HG03060 (cell line): ENCODE measurements around the gene TRPM3.

ENCODE experiments used
- ATAC-seq: cut with Tn5 transposase; IDR thresholded peaks from one replicate; pipeline ENCODE4 v1.9.1; 2021; ENCODE audit warnings: low read depth, moderate number of reproducible peaks; ENCODE audit not compliant: unreplicated experiment

The TRPM3 gene

DNA sequence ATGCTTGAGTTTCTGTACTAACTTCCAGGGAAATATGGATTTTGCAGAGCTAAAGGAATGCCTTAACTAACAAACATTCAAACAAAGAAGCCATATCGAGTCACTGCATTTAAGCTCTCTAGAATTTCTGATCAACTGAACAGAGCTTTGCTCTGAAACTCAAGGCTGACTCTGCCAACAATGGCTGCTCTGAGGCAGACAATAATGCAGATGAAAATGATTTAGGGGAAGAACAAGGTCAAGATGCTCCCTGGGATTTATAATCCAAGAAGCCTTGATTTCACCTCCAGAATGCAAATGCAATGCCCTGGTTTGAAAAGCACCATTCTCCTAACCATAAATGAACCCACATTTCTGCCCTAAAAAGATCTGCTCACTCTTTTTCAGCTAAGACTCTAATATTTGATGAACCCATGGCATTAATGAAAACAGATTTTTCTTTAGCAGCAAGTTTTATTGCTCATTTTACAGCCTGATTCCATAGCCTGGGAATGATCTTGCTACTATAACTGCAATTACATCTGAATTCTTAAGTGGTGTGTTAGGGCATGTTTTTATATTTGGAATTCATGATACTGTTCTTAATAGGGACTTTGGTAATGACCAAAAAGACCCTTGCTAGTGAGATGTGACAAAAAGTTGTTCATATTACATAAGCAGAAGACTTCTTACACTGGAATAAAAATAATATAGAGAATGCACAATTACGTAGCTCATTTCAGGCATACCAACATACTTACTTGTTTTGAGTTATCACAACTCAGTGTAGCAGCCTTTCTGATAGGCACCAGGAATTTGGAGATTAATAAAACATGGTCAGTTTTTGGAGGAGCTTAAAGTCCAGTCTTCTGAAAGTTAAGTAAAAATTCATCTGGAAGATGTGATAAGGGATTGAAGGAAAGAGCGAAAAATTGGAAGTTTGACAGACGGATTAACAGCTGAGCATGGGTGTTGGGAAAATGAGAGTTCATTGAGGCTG is 169.4 kb downstream of the TRPM3 start:
- no peak for ATAC-seq

GRCh38 chr9:70950270-70950669 is 171.2 kb downstream of the TRPM3 start:
- ATAC-seq, result no peak

DNA sequence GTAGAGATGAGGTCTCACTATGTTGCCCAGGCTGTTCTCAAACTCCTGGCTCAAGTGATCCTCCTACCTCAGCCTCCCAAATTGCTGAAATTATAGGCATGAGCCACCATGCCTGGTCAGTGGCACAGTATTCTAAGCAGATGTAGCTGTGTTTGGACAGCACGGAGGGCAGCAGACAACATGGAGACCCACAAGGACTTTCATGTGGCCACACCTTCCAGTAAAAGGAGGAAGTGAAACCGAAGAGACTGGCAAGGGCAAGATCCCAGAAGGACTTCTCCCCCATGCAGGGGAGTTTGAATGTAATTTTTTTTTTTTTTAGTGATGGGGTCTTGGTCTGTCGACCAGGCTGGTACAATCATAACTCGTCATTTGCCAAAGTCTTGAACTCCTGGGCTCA is 172.2 kb downstream of the TRPM3 start:
- ATAC-seq, result no peak

DNA sequence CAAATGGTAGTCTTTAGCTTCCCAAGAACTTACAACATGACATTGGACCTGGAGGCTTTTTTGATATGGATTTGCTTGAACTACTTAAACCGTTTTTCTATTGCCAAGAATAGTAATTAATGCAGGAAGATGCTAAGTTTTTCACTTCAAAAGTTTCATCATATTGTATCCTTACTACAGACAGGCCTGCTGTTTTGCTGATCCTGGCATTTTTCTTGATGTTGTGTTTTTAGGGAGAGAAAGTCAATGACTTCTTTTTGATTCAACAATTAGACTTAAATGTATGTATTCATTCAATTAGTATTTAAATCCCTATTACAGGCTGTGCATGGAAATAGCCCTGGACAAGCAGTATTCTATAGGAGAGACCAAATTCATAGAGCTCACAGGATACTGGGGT is 172.7 kb downstream of the TRPM3 start:
- ATAC-seq, result no peak

- ATAC-seq, result no peak
Measured at GRCh38 chr9:70947511-70947910, 173.9 kb downstream of the TRPM3 start.

DNA sequence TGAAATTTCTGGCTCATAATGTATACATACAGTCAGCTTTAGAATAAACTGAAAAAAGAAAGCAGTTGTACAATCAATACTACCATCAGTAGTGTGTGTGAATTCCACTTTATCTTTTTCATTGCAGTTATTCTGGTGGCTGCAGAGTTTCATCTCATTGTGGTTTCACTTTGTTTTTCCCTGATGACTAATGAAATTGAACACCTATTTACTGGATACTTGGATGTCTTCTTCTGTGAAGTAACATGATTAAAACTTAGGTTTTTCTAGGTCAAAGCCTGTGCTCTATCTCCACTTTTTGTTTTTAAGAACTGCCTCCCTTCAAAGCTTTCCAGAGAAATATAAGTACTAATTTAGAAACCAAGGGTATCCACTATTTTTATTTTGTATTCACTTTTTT is 174.3 kb downstream of the TRPM3 start:
- ATAC-seq, result no peak

DNA sequence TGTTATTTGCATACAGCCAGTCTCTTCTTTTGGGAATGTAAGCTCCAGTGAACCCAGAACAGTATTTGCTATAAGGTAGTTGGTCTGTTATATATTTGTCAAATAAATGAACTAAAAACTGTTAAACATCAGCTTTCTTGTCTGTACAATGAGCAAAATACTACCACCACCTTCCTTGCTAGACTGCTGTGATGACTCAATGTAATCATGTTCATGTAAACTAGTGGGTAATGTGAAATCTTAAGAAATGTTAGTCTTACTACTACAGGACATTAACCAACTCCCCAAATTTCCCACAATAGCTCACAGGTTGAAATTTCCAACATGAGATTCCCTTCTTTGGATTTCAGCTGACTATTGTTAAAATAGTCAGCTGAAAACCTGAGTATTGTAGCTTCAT is 176.1 kb downstream of the TRPM3 start:
- ATAC-seq, result no peak

GRCh38 chr9:70941191-70941590 is 180.2 kb downstream of the TRPM3 start:
- ATAC-seq, result no peak

DNA sequence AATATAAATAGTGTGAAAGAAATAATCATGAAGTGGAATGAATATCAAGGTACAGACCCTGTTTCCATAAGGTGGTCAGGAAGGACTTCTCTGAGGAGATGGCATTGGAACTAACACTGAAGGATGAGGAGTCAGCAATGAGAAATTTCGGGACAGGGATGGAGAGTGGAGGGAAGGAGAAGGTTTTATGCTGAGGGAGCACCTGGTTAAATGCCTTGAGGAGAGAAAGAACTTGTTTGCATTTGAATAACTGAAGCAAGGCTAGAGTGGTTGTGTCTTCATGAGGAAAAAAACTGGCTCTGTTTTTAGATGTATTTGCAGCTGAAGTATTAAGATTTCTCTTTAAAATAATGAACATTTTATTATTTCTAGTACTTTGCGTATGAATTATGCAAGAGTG is 180.8 kb downstream of the TRPM3 start:
- ATAC-seq, result no peak

DNA sequence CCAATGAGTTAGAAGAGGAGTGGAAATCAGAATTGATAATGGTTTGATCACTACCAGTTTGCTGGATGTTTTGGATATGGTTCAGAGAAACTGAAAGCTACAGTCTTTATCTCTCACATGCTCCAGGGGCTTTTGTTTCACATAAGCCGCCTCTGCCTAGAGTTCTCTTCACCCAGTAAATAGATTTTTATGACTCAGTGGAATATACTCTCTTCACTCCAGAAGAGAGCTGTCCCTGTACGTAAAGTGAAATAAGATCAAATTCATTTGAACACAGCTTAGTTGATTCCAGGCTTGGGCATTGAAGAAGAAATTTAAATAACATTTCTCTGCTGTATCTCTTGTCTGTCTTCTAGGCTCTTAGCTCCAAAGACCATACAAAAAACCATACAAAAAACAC is 184.9 kb downstream of the TRPM3 start:
- ATAC-seq, result no peak

- ATAC-seq, result no peak
Measured at GRCh38 chr9:70935856-70936255, 185.6 kb downstream of the TRPM3 start.

GRCh38 chr9:70934642-70935041 is 186.8 kb downstream of the TRPM3 start:
- no peak for ATAC-seq

GRCh38 chr9:70933321-70933720 is 188.1 kb downstream of the TRPM3 start:
- no peak for ATAC-seq

DNA sequence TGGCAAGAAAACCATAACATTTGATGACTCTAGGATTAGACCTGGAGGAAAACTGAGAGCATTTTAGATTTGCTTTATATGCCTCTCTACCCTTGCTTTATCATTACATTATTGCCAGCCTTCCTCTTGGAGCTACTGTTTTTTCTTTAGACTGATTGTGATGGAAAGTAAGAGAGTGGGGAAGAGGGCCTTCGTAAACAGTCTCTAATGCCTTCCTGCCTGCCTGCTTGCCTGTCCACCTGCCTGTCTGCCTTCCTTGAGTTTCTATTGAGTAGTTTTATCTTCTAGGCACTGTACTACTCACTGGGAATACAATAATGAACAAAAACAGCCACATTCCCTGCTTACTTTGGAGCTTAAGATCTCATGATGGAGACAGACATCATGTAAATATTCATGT is 189.3 kb downstream of the TRPM3 start:
- no peak for ATAC-seq

GRCh38 chr9:70927530-70927929 is 193.9 kb downstream of the TRPM3 start:
- ATAC-seq, result no peak

DNA sequence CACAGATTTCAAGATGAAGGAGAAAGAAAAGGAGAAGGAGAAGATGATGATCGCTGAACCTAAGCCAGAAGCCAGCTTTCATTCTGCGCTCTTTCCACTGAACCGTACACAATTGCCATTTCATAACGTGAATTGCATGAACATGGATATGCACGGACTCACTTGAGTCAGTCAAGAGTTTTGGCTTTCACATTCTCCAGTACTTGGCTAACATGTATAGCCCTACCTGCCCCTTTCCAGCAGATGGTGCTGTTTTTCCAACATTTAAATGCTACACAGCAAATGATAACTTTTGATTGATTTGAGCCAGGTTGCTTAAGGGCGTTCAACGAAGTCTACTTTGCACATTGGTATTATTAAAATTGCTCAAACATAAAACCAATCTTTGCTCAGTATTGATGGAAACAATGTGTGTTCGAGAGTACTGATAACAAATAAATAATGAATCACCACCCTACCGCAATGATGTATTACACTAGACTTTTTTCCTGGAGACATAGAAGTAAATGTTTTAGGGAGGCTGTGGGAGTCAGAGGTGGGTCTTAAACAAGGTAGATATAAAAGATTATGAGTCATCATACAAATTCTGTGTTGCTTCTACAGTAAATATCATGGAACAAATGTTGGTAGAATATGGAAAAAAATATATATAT is 196.4 kb downstream of the TRPM3 start:
- ATAC-seq, result no peak

- no peak for ATAC-seq
Measured at GRCh38 chr9:70924380-70924779, 197.0 kb downstream of the TRPM3 start.

- ATAC-seq, result no peak
Measured at GRCh38 chr9:70923961-70924360, 197.5 kb downstream of the TRPM3 start.

GRCh38 chr9:70921136-70921535 is 200.3 kb downstream of the TRPM3 start:
- no peak for ATAC-seq

DNA sequence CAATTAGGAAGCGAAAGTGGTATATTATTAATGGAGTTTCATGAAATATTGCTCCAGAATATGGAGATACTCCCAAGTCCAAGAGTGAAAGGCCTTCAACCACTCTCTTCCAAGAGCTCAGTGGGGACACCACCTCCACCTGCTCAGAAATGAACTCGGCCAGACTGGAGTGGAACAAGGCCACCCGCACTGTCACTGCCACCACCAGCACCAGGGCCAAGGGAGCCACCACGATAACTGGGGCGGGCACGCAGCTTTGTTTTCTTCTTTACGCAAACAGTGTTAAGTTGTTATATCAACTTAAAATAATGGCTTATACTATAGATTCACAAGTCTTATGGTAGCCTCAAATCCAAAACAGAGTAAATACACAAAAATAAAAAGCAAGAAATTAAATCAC is 204.1 kb downstream of the TRPM3 start:
- no peak for ATAC-seq

DNA sequence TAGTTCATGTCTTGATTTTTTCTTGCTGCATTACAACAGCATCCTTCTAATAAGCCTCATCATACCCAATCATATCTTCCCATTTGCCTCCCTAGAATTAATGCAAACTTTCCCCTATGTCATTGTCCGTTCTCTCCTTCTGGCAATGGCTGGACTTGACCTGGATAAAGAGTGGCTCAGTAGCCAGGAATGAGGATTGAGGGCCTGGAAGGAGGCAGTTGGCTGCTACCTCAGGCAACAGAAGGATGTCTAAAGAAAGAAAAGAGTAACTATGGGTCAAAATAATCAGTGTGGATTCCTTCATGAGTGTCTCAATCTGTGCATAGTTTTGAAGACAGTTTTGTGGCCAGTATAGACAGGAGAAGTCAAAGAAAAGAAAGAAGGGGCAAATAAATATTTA is 209.6 kb downstream of the TRPM3 start:
- no peak for ATAC-seq

DNA sequence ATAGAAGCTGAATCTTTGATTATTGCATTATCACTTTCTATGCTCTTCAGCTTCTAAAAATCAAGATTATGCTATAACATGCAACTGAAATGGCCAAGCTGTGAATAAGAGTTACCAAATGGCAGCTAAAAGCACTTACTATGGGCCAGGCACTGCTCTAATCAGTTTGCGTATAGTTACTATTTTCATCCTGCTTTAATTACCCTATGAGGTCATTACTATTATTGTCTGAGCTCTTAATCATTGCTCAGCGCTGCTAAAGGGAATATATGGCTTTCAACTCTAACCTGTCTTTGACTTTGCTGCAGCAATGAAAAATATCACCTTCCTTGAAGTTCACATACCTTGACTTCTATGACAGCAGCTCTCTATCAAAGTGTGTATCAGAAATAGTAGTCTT is 210.8 kb downstream of the TRPM3 start:
- no peak for ATAC-seq
